LNCAP (cell line): Measurements from ENCODE around the gene NFKBIZ.

Source experiments
- CTCF ChIP-seq: fragments of 450-650 bp; IDR thresholded peaks from 2 replicates; pipeline ENCODE4 v1.5.1; 2017; ENCODE audit warnings: mild to moderate bottlenecking

The NFKBIZ gene

GRCh38 chr3:101852983-101853840, 3.9 kb downstream of the NFKBIZ start:
- TF ChIP-seq CTCF: no peak

GRCh38 chr3:101853982-101854381, 4.7 kb downstream of the NFKBIZ start:
- no peak for TF ChIP-seq CTCF

- no peak for TF ChIP-seq CTCF
Observed at GRCh38 chr3:101854608-101855304, 5.4 kb downstream of the NFKBIZ start.

- no peak for TF ChIP-seq CTCF
Observed at GRCh38 chr3:101857301-101857741, 8.0 kb downstream of the NFKBIZ start.

- no peak for TF ChIP-seq CTCF
Observed at GRCh38 chr3:101858464-101859030, 9.2 kb downstream of the NFKBIZ start.

- no peak for TF ChIP-seq CTCF
Observed at GRCh38 chr3:101859882-101860448, 10.7 kb downstream of the NFKBIZ start.

- TF ChIP-seq CTCF: no peak
Observed at GRCh38 chr3:101861212-101861788, 12.0 kb downstream of the NFKBIZ start.
